ENCODE results near the gene TBC1D9B.

Gene TBC1D9B

DNA sequence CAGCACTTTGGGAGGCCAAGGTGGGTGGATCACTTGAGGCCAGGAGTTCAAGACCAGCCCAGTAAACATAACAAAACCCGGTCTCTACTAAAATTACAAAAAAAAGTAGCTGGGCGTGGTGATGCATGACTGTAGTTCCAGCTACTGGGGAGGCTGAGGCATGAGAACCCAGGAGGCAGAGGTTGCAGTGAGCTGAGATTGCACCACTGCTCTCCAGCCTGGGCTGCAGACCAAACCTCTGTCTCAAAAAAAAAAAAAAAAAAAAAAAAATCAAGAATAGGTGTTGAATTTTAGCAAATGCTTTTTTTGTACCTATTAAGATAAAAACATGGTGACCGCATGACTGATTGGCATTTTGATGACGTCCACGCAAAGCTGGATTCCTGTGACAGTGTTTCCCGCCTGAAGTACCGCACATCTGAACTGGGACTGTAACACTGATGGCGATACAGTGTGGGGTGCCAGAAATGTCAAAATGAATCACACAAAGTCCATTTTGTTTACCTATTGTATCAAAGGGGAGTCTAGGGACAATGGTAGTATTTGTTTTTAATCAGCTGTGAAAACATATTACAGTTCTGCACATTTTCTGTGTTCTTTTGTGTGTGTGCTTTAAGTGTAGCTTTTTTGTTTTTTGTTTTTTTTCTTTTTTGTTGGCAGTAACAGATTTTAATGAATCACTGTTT lies 23.2 kb upstream of the TBC1D9B start:
- WGBS (ENCODE audit: insufficient coverage), result 100% methylated on average over 6 of the region's 8 CpGs
- DNase-seq, result no peak
- Histone ChIP-seq H3K27me3 (replicated peaks in 2 of 5; ENCODE audit: control insufficient read depth in 4 of 5, insufficient read depth in 5 of 5, low read length in 4 of 5) (no peaks in the 10 kb centered on the region), H3K27ac (ENCODE audit: insufficient read depth in 1 of 2, low read depth in 1 of 2, low read length in 2 of 2, poor library complexity in 1 of 2, severe bottlenecking in 2 of 2) (no peak overlapping the region), H3K36me3 (ENCODE audit: control insufficient read depth in 4 of 4, insufficient read depth in 4 of 4, low read length in 3 of 4) (no peaks in the 10 kb centered on the region), H3K4me1 (ENCODE audit: control extremely low read depth in 1 of 4, control insufficient read depth in 4 of 4, insufficient read depth in 4 of 4, low read length in 3 of 4) (no peaks in the 10 kb centered on the region), H3K4me3 (ENCODE audit: control insufficient read depth in 1 of 7, extremely low read depth in 1 of 7, insufficient read depth in 4 of 7, low read depth in 2 of 7, low read length in 6 of 7) (no peak overlapping the region), H3K9me3 (ENCODE audit: control extremely low read depth in 1 of 5, control insufficient read depth in 4 of 5, insufficient read depth in 2 of 5, low read depth in 1 of 5, low read length in 4 of 5) (no peaks in the 10 kb centered on the region)
- POLR2A ChIA-PET, result no interaction called here
- CTCF ChIA-PET, result interaction anchor here (1.4 kb wide), 1 partner anchor 14 kb away, joined by 3 read pairs; no protein-coding TSS in a partner anchor

DNA sequence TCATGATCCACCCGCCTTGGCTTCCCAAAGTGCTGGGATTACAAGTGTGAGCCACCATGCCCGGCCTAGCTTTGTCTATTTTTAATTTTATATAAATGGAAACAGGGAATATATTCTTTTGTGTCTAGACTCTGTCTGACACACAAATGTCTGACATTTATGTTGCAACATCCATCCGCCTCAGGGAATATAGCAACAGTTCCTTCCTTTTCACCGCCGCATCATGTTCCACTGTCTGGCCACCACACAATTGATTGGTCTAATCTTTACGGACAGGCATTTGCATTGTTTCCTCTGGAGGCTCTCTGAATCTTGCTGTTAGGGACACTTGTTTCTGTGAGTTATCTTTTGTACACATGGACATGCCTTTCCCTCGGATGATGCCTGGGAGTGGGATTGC lies 20.1 kb upstream of the TBC1D9B start:
- CTCF ChIA-PET, result interaction anchor here (0.6 kb wide), 1 partner anchor 19 kb away, joined by 3 read pairs; no protein-coding TSS in a partner anchor
- no peak for DNase-seq
- WGBS (ENCODE audit: insufficient coverage), result 85% methylated on average over 5 of the region's 7 CpGs

GRCh38 chr5:179926657-179927056 lies 19.0 kb upstream of the TBC1D9B start:
- no peaks in the 10 kb centered on the region for H3K9me3 ChIP-seq (ENCODE audit: control extremely low read depth in 1 of 5, control insufficient read depth in 4 of 5, insufficient read depth in 2 of 5, low read depth in 1 of 5, low read length in 4 of 5)
- no peaks in the 10 kb centered on the region for H3K27me3 ChIP-seq (replicated peaks in 2 of 5; ENCODE audit: control insufficient read depth in 4 of 5, insufficient read depth in 5 of 5, low read length in 4 of 5)
- H3K4me1 ChIP-seq (ENCODE audit: control extremely low read depth in 1 of 4, control insufficient read depth in 4 of 4, insufficient read depth in 4 of 4, low read length in 3 of 4), result no peaks in the 10 kb centered on the region
- POLR2A ChIA-PET, result no interaction called here
- H3K4me3 ChIP-seq (ENCODE audit: control insufficient read depth in 1 of 7, extremely low read depth in 1 of 7, insufficient read depth in 4 of 7, low read depth in 2 of 7, low read length in 6 of 7), result no peak overlapping the region
- CTCF ChIA-PET, result no interaction called here
- no peaks in the 10 kb centered on the region for H3K36me3 ChIP-seq (ENCODE audit: control insufficient read depth in 4 of 4, insufficient read depth in 4 of 4, low read length in 3 of 4)
- DNase-seq, result no peak
- no peak overlapping the region for H3K27ac ChIP-seq (ENCODE audit: insufficient read depth in 1 of 2, low read depth in 1 of 2, low read length in 2 of 2, poor library complexity in 1 of 2, severe bottlenecking in 2 of 2)
- WGBS (ENCODE audit: insufficient coverage), result 96% methylated on average over 6 of the region's 8 CpGs

More for the DNA sequence above, 20.1 kb upstream of the TBC1D9B start:
- no peaks in the 10 kb centered on the region for H3K4me1 ChIP-seq (ENCODE audit: control extremely low read depth in 1 of 4, control insufficient read depth in 4 of 4, insufficient read depth in 4 of 4, low read length in 3 of 4)
- POLR2A ChIA-PET, result no interaction called here
- H3K9me3 ChIP-seq (ENCODE audit: control extremely low read depth in 1 of 5, control insufficient read depth in 4 of 5, insufficient read depth in 2 of 5, low read depth in 1 of 5, low read length in 4 of 5), result no peaks in the 10 kb centered on the region
- no peaks in the 10 kb centered on the region for H3K36me3 ChIP-seq (ENCODE audit: control insufficient read depth in 4 of 4, insufficient read depth in 4 of 4, low read length in 3 of 4)
- no peak overlapping the region for H3K27ac ChIP-seq (ENCODE audit: insufficient read depth in 1 of 2, low read depth in 1 of 2, low read length in 2 of 2, poor library complexity in 1 of 2, severe bottlenecking in 2 of 2)
- H3K4me3 ChIP-seq (ENCODE audit: control insufficient read depth in 1 of 7, extremely low read depth in 1 of 7, insufficient read depth in 4 of 7, low read depth in 2 of 7, low read length in 6 of 7), result no peak overlapping the region
- H3K27me3 ChIP-seq (replicated peaks in 2 of 5; ENCODE audit: control insufficient read depth in 4 of 5, insufficient read depth in 5 of 5, low read length in 4 of 5), result no peaks in the 10 kb centered on the region

DNA sequence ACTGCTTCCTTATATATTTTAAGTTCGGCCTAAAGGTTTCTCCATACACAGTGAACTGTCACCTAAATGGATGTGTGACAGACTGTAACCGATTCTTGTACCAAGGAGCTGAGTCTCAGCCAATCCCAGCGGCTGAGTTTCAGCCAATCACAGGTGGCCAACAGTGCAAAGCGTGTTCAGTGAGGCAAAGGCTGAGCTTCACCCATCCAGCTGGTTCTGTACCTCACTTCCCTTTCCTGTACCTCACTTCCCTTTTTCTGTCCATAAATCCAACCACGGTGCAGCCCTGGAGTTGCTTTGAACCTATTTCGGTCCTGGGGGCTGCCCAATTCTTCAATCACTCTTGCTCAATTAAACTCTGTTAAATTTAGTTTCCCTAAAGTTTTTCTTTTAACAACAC lies 15.7 kb upstream of the TBC1D9B start:
- Histone ChIP-seq H3K4me3 (ENCODE audit: control insufficient read depth in 1 of 7, extremely low read depth in 1 of 7, insufficient read depth in 4 of 7, low read depth in 2 of 7, low read length in 6 of 7) (no peak overlapping the region), H3K27ac (ENCODE audit: insufficient read depth in 1 of 2, low read depth in 1 of 2, low read length in 2 of 2, poor library complexity in 1 of 2, severe bottlenecking in 2 of 2) (no peak overlapping the region), H3K27me3 (replicated peaks in 2 of 5; ENCODE audit: control insufficient read depth in 4 of 5, insufficient read depth in 5 of 5, low read length in 4 of 5) (no peaks in the 10 kb centered on the region), H3K4me1 (ENCODE audit: control extremely low read depth in 1 of 4, control insufficient read depth in 4 of 4, insufficient read depth in 4 of 4, low read length in 3 of 4) (peaks cover 0 to 3% (median 0%) of the 10 kb centered on the region in 4 experiments), H3K36me3 (ENCODE audit: control insufficient read depth in 4 of 4, insufficient read depth in 4 of 4, low read length in 3 of 4) (no peaks in the 10 kb centered on the region), H3K9me3 (ENCODE audit: control extremely low read depth in 1 of 5, control insufficient read depth in 4 of 5, insufficient read depth in 2 of 5, low read depth in 1 of 5, low read length in 4 of 5) (no peaks in the 10 kb centered on the region)
- POLR2A ChIA-PET, result interaction anchor here (0.7 kb wide), 1 partner anchor 22 kb away, joined by 3 read pairs; no protein-coding TSS in a partner anchor
- peak; percentile 61 to 89 (median 84) for DNase-seq
- WGBS (ENCODE audit: insufficient coverage), result 70% methylated on average over 5 of the region's 6 CpGs
- CTCF ChIA-PET, result interaction anchor here (0.7 to 0.8 kb wide), 3 partner anchors 18 to 82 kb away, joined by 3 read pairs; no protein-coding TSS in a partner anchor

DNA sequence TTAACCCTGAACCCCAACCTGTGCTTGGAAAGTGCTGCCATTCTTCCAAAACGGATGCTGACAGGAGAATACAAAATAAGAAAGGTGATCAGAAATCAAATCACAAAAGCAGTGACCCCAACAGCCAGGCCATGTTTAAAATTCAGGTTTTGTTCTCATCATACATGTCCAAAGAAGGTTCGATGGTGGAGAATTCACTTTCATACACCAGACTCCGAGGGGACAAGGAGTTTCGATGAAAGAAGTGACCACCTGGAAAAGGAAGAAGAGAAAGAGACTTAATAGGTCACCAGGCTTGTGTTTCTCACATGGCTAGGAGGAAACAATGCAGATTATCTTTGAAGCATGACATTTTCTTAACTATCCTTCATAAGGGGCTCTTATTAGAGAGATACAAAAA lies 12.5 kb upstream of the TBC1D9B start:
- no peaks in the 10 kb centered on the region for H3K27me3 ChIP-seq (replicated peaks in 2 of 5; ENCODE audit: control insufficient read depth in 4 of 5, insufficient read depth in 5 of 5, low read length in 4 of 5)
- POLR2A ChIA-PET, result no interaction called here
- CTCF ChIA-PET, result no interaction called here
- no peak overlapping the region for H3K4me3 ChIP-seq (ENCODE audit: control insufficient read depth in 1 of 7, extremely low read depth in 1 of 7, insufficient read depth in 4 of 7, low read depth in 2 of 7, low read length in 6 of 7)
- H3K4me1 ChIP-seq (ENCODE audit: control extremely low read depth in 1 of 4, control insufficient read depth in 4 of 4, insufficient read depth in 4 of 4, low read length in 3 of 4), result peaks cover 0 to 10% (median 2%) of the 10 kb centered on the region in 4 experiments
- H3K9me3 ChIP-seq (ENCODE audit: control extremely low read depth in 1 of 5, control insufficient read depth in 4 of 5, insufficient read depth in 2 of 5, low read depth in 1 of 5, low read length in 4 of 5), result no peaks in the 10 kb centered on the region
- no CpG with 5 or more reads among the region's 4 CpGs for WGBS (ENCODE audit: insufficient coverage)
- no peak overlapping the region for H3K27ac ChIP-seq (ENCODE audit: insufficient read depth in 1 of 2, low read depth in 1 of 2, low read length in 2 of 2, poor library complexity in 1 of 2, severe bottlenecking in 2 of 2)
- H3K36me3 ChIP-seq (ENCODE audit: control insufficient read depth in 4 of 4, insufficient read depth in 4 of 4, low read length in 3 of 4), result no peaks in the 10 kb centered on the region
- DNase-seq, result no peak

- Histone ChIP-seq H3K36me3 (ENCODE audit: control insufficient read depth in 4 of 4, insufficient read depth in 4 of 4, low read length in 3 of 4) (no peaks in the 10 kb centered on the region), H3K4me1 (ENCODE audit: control extremely low read depth in 1 of 4, control insufficient read depth in 4 of 4, insufficient read depth in 4 of 4, low read length in 3 of 4) (peaks cover 0 to 10% (median 2%) of the 10 kb centered on the region in 4 experiments), H3K4me3 (ENCODE audit: control insufficient read depth in 1 of 7, extremely low read depth in 1 of 7, insufficient read depth in 4 of 7, low read depth in 2 of 7, low read length in 6 of 7) (no peak overlapping the region), H3K27me3 (replicated peaks in 2 of 5; ENCODE audit: control insufficient read depth in 4 of 5, insufficient read depth in 5 of 5, low read length in 4 of 5) (no peaks in the 10 kb centered on the region), H3K9me3 (ENCODE audit: control extremely low read depth in 1 of 5, control insufficient read depth in 4 of 5, insufficient read depth in 2 of 5, low read depth in 1 of 5, low read length in 4 of 5) (no peaks in the 10 kb centered on the region), H3K27ac (ENCODE audit: insufficient read depth in 1 of 2, low read depth in 1 of 2, low read length in 2 of 2, poor library complexity in 1 of 2, severe bottlenecking in 2 of 2) (no peak overlapping the region)
- DNase-seq, result no peak
- CTCF ChIA-PET, result no interaction called here
- WGBS (ENCODE audit: insufficient coverage), result 82% methylated on average over 17 of the region's 20 CpGs
- POLR2A ChIA-PET, result no interaction called here
Observed at GRCh38 chr5:179919487-179920060, 11.9 kb upstream of the TBC1D9B start.

DNA sequence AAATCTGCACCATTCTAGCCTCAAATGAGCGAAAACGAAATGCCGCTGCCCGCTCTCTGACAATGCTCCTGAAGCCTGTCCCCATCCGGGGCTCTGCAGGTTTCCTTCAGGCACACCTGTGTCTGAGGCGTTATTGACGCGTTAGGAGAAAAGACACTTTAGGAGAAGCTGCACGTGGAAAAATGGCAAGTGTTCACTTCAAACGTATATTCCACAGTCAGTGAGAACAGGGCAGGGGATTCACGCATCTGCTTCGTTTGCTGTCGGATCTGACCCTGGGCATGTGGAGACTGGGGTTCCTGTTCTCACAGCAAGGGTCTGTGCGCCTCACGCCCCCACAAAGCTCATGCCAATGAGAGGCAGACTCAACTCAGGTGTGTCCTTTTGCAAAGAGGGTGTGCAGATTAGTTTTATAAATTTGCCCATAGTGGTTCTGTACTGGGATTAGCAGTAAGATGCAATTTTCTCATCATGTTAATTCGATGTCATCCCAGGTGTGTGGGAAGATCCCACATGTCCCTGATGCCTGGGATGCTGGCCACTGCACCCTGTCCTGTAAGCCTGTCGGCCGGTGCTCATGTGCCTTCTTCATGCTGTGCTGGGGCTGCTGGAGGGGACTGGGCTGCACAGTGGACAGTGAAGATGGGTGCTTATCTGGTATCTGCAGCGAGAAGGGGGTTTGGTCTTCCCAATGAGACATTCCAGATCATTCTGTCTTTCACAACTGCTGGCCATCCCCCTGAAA lies 11.2 kb upstream of the TBC1D9B start:
- CTCF ChIA-PET, result interaction anchor here (0.8 kb wide), 1 partner anchor 12 kb away, joined by 3 read pairs; no protein-coding TSS in a partner anchor
- POLR2A ChIA-PET, result no interaction called here

More for the DNA sequence above, 11.2 kb upstream of the TBC1D9B start:
- Histone ChIP-seq H3K9me3 (ENCODE audit: control extremely low read depth in 1 of 5, control insufficient read depth in 4 of 5, insufficient read depth in 2 of 5, low read depth in 1 of 5, low read length in 4 of 5) (no peaks in the 10 kb centered on the region), H3K36me3 (ENCODE audit: control insufficient read depth in 4 of 4, insufficient read depth in 4 of 4, low read length in 3 of 4) (no peaks in the 10 kb centered on the region), H3K27me3 (replicated peaks in 2 of 5; ENCODE audit: control insufficient read depth in 4 of 5, insufficient read depth in 5 of 5, low read length in 4 of 5) (no peaks in the 10 kb centered on the region), H3K4me3 (ENCODE audit: control insufficient read depth in 1 of 7, extremely low read depth in 1 of 7, insufficient read depth in 4 of 7, low read depth in 2 of 7, low read length in 6 of 7) (no peak overlapping the region), H3K27ac (ENCODE audit: insufficient read depth in 1 of 2, low read depth in 1 of 2, low read length in 2 of 2, poor library complexity in 1 of 2, severe bottlenecking in 2 of 2) (no peak overlapping the region), H3K4me1 (ENCODE audit: control extremely low read depth in 1 of 4, control insufficient read depth in 4 of 4, insufficient read depth in 4 of 4, low read length in 3 of 4) (peaks cover 0 to 11% (median 2%) of the 10 kb centered on the region in 4 experiments)
- DNase-seq, result no peak
- 97% methylated on average over 18 of the region's 19 CpGs for WGBS (ENCODE audit: insufficient coverage)
